Stimulated activated CD8-positive, alpha-beta memory T cell treated with anti-CD3 and anti-CD28 coated beads, Interleukin-15, amount 100 ng/mL, for 24 hours (primary cell): Measurements from ENCODE around the gene CD226.

Source experiments
- DNase-seq: peaks from one replicate; pipeline ENCODE4 v3.0.0-alpha.2; 2020; ENCODE audit warnings: low read depth

Gene CD226

GRCh38 chr18:69814861-69815385 is 132.8 kb downstream of the CD226 start:
- DNase-seq: no peak

GRCh38 chr18:69813559-69813958 is 134.1 kb downstream of the CD226 start:
- no peak for DNase-seq

GRCh38 chr18:69808399-69808798 is 139.3 kb downstream of the CD226 start:
- no peak for DNase-seq

- no peak for DNase-seq
Observed at GRCh38 chr18:69804776-69805501, 142.7 kb downstream of the CD226 start.
